SHP77 (cell line): ENCODE measurements around the gene ACVR1.
"Not testable (repeated sequence)": the region's sequence is repeated elsewhere in the genome, so short reads cannot be mapped to it uniquely, and the experiment has no call there.

Experiments used
- DNase-seq, 2 experiments: peaks; one replicate each; lab custom pipeline; 2025; lab: John Stamatoyannopoulos, UW

Gene ACVR1

DNA sequence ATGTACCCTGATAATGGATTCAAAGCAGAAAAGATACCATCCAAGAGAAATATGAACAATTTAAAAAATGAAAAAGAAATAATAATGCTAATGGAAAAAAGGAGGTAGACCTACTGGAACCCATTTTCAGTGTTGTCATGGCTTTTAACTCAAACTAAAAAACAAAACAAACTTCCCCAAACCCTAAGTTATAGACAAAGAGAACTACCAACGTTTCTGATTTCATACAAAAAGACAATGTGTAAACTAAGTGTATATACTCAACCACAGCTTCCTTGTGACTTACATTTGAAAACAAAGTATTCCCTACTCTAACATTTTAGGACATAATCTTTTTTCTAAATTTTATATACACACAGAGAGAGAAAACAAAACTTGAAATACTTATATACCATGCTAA, 45.9 kb downstream of the ACVR1 start:
- DNase-seq: no peak

DNA sequence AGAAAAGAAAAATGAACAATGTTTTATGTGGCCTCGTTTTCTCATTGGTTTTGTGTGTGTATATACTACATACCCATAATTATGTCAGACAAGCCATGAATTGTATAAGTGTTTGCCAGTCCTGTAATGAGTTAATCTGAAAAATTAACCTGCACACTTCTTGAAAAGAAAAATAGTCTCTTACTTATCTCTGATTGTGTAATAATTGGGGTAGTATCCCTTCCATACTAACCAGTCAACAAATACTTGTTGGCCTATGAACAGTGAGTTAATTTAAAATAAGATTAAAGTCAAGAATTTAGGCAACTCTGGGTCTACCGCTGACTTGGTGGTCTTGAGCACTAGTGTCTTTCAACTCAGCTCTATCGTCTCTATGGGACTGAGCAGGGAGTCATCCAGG, 48.8 kb downstream of the ACVR1 start:
- no peak for DNase-seq

DNA sequence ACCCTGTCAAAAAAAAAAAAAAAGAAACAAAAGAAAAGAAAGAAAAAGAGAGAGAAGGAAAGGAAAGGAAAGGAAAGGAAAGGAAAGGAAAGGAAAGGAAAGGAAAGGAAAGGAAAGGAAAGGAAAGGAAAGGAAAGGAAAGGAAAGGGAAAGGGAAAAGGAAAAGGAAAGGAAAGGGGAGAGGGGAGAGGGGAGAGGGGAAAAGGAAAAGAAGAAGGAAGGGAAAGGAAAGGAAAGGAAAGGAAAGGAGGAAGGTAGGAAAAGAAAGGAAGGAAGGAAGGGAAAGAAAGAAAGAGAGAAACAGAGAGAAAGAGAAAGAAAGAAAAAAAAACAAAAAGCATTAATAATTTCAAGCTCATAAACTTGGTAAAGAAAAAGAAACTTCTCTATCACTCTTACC, 49.5 kb downstream of the ACVR1 start:
- not testable (repeated sequence) for DNase-seq

DNA sequence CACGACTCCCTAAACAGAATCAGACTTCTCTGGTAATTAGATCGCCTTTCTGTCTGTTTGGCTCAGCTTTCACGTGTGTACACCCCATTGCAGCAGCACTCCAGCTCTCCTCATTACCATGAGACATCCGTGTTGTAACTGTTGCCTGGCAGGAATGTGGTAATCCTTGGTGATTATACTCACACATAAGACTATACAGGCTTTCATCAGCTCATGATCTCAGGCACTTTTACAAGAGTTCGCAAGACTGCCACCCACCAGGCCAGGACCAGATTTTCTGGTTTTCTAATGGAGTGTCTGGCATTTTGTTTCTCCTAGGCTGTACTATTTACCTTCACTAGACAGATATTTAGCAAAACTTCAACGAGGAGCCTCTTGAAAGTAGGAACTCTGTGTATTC, 50.2 kb downstream of the ACVR1 start:
- no peak for DNase-seq

DNA sequence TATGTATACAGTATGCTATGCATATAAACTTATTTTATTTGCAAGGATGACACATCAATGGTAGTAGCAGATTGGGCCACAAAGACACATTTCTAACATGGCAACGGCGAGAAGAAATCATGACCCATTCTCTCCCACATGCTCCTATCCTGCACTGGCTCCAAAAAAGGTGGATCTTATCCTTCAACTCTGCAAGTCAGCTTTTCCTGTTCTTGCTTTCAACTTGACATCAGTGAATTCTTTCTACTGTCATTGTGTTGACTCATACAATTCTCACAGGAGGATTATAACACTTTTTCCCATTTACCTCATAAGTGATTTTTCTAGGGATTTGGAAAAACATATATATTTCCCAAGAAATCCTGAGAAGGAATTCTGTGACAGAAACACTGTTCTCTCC, 53.1 kb downstream of the ACVR1 start:
- no peak for DNase-seq

DNA sequence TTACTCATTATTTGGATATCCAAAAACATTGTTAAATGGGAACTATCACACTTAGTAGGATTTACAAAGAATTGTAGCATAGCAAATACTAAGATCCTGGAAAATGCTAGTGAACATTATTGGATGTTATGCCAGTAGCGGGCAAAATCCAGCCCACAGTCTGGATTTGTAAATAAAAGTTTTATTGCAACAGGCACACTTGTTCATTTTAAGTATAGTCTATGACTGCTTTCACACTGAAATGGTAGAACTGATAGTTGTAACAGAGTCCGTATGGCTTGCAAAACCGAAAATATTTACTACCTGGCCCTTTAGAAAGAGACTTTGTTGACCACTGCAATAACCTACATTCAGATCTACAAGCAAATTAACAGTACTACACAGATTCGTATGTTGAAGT, 53.6 kb downstream of the ACVR1 start:
- DNase-seq: no peak

DNA sequence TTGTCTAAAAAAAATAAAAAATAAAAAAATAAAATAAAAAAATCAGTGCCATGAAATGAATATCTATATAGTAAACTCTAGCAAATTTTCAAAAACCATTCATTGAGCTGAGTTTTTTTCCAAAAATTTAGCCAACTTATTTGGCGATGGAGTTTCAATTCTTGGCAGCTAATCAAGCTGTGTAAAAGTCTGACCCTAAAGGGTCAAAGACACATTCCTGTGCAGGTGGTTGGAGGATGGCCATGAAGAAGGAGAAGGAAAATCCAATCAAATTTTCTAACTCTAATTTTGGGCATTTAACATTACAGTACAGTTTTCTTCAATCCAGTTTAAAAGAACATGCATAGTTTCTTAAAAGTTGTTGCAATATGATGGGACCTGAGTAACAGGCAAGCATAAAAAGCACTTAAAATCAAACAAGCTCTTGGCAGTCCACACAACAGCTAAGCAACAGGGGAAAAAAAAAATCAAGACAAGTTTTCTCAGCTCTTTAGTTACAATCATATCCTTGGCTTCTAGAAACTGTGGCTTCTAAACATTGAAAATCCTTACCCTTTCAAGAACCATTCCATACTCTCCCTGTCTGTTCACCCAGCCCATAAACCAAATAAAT, 54.5 kb downstream of the ACVR1 start:
- DNase-seq: no peak

DNA sequence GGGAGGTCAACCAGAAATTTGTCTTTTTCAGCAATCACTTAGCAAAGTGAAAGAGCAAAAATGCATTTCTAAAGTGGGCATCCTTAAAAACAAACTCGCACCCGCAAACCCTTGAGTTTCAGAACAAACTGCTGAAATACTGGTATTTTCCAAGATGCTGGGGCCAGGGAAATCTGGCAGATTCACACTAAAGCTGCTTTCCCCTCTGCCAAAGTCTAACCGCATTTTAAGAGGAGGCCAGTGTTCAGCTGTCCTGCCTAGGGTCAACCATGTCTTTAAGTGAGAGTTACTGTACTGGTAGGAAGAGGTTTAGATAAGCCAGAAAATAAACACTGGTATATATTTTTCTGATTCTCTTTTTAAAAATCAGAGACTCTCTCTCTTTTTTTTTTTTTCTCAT, 55.9 kb downstream of the ACVR1 start:
- DNase-seq: no peak

DNA sequence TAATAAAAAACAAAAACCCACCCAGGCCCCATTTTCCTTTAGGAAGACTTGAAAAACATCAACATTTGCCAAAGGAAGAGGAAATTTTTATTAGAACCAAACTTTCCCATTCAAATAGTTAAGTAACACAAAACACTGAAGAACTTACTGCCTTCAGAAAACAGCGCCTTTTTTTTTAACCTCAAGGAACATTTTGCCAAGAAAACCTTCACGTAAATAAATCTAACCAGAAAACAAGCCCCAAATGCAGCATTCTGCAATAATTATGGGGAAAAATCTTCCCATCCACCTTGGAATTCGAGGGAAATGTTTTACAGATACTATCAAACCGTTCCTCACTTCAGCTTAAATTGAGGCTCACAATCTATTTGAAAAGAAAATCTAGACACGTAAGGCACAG, 56.4 kb downstream of the ACVR1 start:
- no peak for DNase-seq

DNA sequence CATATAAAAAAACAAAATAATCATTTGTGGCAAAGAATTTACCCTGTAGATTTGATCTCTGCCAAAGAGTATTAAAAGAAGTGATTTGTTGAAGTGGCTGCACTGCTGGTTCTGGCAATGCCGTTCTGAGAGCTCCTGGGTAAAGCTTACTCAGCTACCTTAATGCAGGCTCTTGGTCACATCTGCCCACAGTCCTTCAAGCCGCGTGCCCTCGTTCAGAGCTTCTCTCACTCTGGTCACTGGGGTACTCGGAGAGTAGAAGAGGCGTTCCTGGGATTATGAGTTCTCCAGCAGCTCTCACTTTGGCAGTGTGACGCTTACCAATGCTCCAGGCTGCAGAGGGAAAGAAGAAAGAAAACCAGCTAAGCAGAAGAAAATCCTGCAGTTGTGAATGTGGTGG, 57.9 kb downstream of the ACVR1 start:
- no peak for DNase-seq

DNA sequence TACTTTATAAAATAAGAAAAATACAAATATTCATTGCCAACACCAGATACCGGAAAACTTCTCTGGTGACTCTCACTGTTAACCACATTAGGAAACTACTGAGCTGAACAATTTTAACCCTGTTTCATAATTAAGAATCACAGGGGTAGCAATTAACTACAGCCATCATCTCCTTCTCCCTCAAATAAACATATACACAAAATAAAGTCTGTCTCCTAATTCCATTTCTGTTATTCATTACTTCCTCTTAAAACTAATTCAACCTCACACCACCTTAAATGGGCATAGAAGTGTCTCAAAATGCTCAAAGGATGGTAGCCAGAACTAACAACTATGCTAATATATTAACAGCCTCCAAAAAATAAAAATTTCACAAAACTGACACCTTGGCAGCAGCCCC, 60.7 kb downstream of the ACVR1 start:
- DNase-seq: no peak

DNA sequence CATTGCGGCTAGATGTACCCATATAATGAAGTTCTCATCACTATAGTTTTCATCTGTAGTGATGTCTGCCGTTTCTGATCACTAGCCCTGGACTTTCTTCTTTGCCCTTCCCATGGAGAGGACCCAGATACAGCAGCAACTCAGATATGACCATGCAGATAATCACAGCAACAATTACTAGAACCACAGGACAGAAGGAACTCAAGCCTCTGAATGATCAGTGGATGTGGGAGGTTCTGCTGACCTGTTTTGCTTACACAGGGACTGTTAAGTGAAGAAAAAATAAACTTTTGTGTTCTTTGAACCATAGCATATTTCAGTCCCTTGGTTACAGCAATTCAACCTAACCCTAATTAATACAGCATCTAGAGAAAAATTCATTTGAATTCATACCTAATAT, 62.7 kb downstream of the ACVR1 start:
- DNase-seq: no peak

DNA sequence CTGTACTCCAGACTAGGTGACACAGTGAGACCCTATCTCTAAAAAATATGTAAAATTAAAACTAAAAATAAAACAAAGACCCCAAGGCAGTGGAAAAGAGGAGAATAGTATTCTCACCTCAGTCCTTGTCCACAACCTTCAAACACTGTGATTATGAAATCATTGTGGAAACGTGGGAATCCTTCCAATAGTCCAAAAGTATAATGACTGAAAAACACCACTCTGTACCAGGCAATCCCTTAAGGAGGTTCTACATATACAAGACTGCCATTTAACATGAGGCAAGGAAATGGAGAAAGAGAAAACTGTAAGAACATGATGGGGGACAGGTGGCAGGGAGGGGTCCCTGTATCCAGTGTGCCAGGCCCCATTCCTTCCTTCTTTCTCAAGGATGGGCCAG, 66.1 kb downstream of the ACVR1 start:
- no peak for DNase-seq

DNA sequence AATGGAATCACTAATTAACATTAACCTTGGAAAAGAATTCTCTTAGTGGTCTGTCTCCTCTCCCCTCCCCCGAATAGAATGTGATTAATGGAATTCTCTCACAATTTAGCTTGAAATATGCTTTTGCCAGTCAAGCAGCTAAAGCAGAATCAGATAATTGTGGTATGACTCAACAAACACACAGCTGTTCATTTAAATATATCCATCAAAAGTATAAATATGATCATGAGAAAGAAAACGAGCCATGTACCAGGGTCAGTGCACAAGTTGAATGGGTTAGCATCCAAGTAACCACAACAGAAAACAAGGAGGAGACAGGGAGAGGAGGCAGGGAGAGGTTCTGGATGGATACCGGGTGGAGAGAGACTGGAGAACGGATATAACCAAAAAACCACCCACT, 66.9 kb downstream of the ACVR1 start:
- DNase-seq: no peak

DNA sequence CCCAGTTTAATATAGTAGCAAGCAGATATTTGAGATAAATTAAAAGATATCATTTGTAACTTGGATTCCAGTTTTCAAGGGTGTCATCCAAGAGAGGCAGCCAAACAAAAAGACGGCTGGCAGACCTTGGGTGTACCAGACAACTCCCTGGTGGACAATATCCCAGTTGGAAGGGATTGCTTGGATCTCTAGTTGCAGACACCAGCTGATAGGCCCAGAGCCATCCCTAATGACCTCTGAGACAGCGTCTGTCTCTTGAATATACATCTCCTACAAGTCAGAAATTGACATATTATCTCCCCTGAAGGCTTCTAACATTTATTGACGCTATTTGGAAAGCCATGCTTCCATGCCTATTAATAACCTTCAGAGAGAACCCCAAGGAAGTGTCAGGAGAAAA, 67.7 kb downstream of the ACVR1 start:
- no peak for DNase-seq

DNA sequence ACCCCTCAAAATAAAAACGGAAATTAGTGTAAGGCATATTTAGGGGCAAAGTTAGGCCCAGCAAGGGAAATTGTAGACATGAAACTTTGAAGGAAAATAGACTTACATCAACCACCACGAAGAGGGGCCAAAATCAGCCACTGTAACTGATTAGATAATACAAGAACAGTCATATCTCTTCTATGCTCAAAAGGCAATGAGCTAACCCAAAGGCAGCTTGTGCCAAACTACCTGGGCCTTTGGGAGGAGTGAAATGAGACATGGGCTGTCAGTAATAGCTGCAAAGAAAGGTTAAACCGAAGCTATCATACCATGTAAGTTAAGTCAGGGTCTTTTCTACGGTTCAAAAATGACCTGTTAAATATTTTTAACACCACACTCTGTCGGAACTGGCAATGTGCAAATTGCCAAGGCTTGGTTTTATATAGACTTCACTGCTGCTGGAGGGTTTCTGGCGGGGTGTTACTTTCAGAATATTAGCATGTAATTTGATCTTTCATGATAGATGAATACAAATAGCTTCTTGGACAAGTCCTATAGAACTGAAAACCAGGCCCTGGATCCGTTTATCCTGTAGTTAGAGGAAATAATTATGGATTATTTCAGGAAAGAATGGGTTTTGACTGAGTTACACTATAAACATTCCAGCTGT, 69.6 kb downstream of the ACVR1 start:
- no peak for DNase-seq

DNA sequence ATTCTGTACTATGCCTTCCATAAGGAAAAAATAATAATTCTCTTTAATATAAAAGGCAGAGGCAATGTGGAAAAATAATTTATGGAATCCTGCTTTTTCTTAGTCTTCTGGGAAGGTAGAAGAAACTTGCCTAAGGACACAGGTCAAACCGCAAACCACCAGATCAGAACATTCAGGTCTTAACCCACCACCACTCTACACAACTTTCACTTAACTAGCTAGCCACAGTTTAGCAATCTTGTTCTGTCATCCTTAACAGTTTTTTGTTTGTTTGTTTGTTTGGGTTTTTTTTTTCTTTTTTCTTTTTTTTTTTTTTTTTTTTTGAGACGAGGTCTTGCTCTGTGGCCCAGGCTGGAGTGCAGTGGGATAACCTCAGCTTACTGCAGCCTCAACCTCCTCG, 70.6 kb downstream of the ACVR1 start:
- DNase-seq: no peak

DNA sequence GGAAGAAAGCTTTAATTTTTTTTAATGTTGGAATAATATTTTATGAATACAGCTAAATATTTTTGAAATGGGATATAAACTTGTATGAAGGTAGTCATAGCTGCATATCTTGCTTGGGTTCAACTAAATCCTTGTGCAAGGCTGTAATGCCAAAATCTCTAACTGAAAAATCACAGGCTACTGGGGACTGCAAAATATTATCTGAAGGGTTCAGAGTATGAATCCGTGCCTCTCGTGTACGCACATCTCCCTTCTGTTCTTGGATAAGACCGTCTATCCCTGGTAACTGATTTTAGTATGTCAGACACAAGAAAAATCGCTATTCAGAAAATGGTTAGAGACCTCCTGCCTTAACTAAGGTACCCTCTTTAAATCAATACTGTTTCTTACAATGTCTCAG, 71.8 kb downstream of the ACVR1 start:
- DNase-seq: no peak

DNA sequence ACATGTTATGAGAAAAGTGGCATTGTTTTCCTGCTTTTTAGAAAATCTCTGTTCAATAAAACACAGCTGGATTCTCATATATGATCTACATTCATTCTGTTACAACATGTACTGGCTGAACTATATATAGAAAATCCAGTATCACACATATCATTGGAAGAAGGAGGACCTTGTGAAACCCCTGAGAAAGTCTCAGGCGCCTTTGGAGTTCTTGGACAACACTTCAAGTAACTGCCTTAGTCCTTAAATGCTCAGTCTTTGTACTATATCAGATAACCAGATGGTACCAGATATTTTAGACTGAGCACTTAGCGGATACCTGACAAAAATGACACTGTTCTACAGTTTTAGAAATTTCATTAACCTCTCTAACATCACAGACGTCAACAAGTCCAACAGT, 72.2 kb downstream of the ACVR1 start:
- DNase-seq: no peak

DNA sequence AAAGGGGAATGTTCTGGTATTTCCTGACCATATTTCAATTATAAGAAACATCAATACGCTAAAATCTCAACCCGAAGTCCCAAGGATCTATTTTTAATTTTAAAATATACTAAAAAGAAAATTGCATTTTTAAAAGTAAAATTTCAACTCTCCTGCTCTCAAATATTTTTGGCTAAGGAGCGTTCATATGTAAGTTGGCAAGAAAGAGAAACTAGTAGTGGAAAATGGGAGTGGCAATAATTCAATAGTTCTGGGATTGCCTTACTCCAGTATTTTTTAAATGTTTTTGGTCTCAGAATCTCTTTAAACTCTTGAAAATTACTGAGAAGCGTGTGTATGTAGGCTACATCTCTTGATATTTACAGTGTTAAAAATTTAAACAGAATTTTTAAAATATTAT, 72.7 kb downstream of the ACVR1 start:
- DNase-seq: no peak

DNA sequence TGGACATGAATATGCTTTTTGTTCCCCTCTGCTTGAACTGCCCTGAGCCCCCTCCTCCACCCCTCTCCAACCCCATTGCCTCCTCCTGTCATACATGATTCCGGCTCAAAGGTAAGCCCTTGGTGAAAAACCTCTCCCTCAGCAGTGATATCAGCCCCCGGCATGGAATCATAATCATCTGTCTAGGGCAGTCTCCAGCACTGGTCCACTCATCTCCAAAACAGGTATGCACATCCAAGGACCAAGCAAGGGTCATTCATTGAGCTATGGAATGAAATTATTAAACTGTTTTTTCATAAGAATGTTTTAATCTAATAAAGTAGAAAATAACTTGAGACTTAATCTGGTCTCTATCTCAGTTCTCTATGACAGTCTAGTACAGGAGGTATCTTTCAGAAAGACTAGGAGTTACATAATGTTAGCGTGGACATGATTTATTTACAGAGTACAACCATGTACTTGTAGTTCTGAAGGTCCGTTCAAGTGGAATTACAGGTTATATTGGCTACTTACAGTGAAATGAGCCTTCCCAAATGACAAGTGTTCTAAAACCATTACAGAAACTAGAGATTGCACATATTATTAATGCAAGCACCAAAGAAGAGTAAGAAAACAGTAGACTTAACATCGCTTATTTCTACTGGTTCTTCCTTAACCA, 75.2 kb downstream of the ACVR1 start:
- no peak for DNase-seq

DNA sequence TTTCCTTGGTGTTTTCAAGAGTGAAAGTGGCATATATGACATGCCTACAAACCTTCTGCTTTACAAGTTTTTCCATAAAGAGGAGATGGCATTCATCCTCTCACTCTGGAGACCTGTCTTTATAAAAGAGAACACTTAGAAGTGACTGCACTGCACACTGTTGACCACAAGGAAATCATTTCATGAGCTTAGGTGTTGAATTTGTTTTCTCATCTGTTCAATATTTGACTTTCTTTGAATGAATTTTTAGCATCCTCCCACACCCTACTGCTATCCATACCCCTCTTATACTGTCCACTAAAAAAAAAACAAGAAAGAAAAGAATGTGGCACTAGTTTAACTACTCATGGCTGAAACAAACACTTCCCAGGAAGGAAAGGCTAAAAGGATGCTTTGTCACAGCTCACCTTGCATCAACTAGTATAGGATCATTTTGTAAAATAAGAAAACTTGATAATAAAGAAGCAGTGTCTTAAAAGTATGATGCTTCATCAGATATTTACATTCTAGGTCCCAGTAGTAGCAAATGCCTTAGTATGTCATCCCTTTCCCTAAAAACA, 83.0 kb downstream of the ACVR1 start:
- DNase-seq: no peak

DNA sequence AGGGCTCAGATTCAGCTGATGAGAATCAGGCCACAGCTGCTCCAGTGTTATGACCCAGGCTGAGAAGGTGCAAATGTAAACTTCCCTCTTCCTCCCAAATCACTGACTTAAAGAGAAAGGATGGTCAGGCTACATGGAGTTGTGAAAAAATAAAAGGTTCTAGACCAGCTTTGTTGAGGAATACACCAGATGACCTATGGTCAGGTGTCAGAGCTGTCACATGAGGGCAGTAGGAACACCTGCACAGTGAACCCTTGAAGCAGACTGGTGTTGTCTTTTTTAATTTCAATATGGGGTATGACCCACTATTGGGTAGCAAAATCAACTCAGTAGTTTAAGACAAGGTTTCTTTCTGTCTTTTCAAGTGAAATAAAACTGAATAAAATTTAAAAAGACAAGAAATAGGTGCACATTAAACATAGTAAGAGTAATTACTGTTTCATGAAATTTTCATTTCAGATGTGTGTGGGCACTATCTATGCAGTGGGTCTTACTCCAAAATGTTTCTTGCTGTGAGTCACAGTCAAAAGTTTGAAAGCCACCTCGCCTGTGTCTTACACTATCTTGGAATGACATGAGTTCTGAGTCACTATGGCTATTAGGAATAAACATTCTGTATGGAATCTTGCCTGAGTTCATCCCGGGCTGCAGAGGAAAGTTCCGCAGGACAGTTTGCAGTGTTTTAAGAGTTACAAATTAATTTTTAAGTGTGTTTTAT, 83.6 kb downstream of the ACVR1 start:
- DNase-seq: no peak
